Mesendoderm (in vitro differentiated cells): ENCODE results near the gene MCF2L2.

Experiments used
- DNase-seq: peaks from one replicate; pipeline ENCODE4 v3.0.0; 2013
- H2AK5ac ChIP-seq: 2 replicates; pipeline ENCODE4 v1.6.1; 2013; ENCODE audit warnings: low read length, inconsistent platforms
- H2BK120ac ChIP-seq: 2 replicates; pipeline ENCODE4 v1.6.1; 2013; ENCODE audit warnings: low read depth, mild to moderate bottlenecking, low read length, moderate library complexity, mixed read lengths
- H2BK15ac ChIP-seq: replicated peaks from 2 replicates; pipeline ENCODE4 v1.6.1; 2013; ENCODE audit warnings: low read depth, mild to moderate bottlenecking, moderate library complexity
- H2BK5ac ChIP-seq: 2 replicates; pipeline ENCODE4 v1.6.1; 2013; ENCODE audit warnings: low read length, inconsistent platforms
- H3K18ac ChIP-seq: 2 replicates; pipeline ENCODE4 v1.6.1; 2013; ENCODE audit warnings: mild to moderate bottlenecking, low read length, mixed read lengths
- H3K23ac ChIP-seq: one replicate; pipeline ENCODE4 v1.6.1; 2013; ENCODE audit warnings: low read length
- H3K27ac ChIP-seq: 2 replicates; pipeline ENCODE4 v1.5.1; 2013; ENCODE audit warnings: low read depth, mild to moderate bottlenecking, inconsistent platforms, low read length, moderate library complexity
- H3K27me3 ChIP-seq: 2 replicates; pipeline ENCODE4 v1.6.1; 2013; ENCODE audit warnings: low read length, control low read depth, mild to moderate bottlenecking, inconsistent platforms; ENCODE audit not compliant: insufficient read depth, poor library complexity
- H3K36me3 ChIP-seq: 2 replicates; pipeline ENCODE4 v1.6.1; 2013; ENCODE audit warnings: low read length, inconsistent platforms; ENCODE audit not compliant: control insufficient read depth, insufficient read depth
- H3K4ac ChIP-seq: one replicate; pipeline ENCODE4 v1.6.1; 2013; ENCODE audit warnings: low read depth, mild to moderate bottlenecking, low read length, moderate library complexity
- H3K4me1 ChIP-seq: 2 replicates; pipeline ENCODE4 v1.6.1; 2013; ENCODE audit warnings: low read depth, low read length, inconsistent platforms; ENCODE audit not compliant: control insufficient read depth
- H3K4me2 ChIP-seq: 2 replicates; pipeline ENCODE4 v1.6.1; 2013; ENCODE audit warnings: low read length
- H3K4me3 ChIP-seq: 2 replicates; pipeline ENCODE4 v1.5.1; 2013; ENCODE audit warnings: mild to moderate bottlenecking, low read length
- H3K56ac ChIP-seq: one replicate; pipeline ENCODE4 v1.6.1; 2013; ENCODE audit warnings: low read length
- H3K79me1 ChIP-seq: 2 replicates; pipeline ENCODE4 v1.6.1; 2013; ENCODE audit warnings: low read length, inconsistent platforms
- H3K79me2 ChIP-seq: 2 replicates; pipeline ENCODE4 v1.6.1; 2013; ENCODE audit warnings: mild to moderate bottlenecking, low read length; ENCODE audit not compliant: control insufficient read depth, insufficient read depth
- H3K9ac ChIP-seq: 2 replicates; pipeline ENCODE4 v1.6.1; 2013; ENCODE audit warnings: low read length, inconsistent platforms
- H4K5ac ChIP-seq: one replicate; pipeline ENCODE4 v1.6.1; 2013; ENCODE audit warnings: low read length
- H4K8ac ChIP-seq: one replicate; pipeline ENCODE4 v1.6.1; 2013; ENCODE audit warnings: low read depth, mild to moderate bottlenecking, control low read depth, low read length, moderate library complexity
- WGBS: extraction: QIAGEN DNeasy Blood & Tissue Kit; methylation state at CpG from one replicate; pipeline ENCODE4 v1.1.7; 2013; ENCODE audit warnings: low lambda C conversion rate, missing lambda C conversion rate; ENCODE audit not compliant: insufficient coverage; ENCODE audit errors: extremely low coverage; 5-methylcytosine and 5-hydroxymethylcytosine counted together

MCF2L2 gene

DNA sequence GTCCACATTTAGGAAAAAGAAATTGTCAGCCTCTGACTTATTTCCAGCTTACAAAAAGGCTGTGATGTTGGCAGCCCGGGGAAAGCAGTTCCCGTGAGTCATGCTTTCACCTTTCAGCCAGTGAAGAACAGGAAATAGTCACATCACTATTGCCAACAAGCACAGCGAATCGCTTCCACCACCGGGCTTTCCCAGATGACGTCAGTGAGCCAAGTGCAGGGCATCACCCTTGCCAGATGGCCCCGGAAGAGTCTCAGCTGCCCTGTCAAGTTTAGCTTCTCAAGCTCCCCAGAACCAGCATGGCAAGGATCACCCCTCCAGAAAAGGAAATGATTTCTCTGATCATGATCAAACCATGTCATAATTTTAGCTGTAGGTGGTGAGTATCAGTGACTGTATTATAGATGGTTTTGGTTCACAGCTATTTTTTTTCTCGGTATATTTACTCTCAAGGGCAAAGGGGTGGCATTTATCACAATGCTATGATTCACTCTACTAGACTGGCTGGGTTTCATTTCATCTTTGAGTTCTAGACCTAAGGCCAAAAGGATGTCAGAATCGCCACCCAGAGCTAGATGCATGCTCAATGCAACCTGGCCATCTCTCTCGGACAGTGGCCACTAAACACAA, 142.5 kb downstream of the MCF2L2 start:
- H3K56ac ChIP-seq = no peak overlapping the region
- H3K79me1 ChIP-seq = no peaks in the 10 kb centered on the region
- H3K4me1 ChIP-seq = no peaks in the 10 kb centered on the region
- H4K8ac ChIP-seq = no peak overlapping the region
- H3K36me3 ChIP-seq = no peaks in the 10 kb centered on the region
- H3K9ac ChIP-seq = no peak overlapping the region
- H3K18ac ChIP-seq = no peak overlapping the region
- peak; percentile 71 for DNase-seq
- WGBS = no CpG with 5 or more reads among the region's 10 CpGs
- H3K4me3 ChIP-seq = no peak overlapping the region
- H3K79me2 ChIP-seq = no peaks in the 10 kb centered on the region
- H3K23ac ChIP-seq = no peak overlapping the region
- no peak overlapping the region for H3K27ac ChIP-seq
- no peak overlapping the region for H3K4ac ChIP-seq
- no peaks in the 10 kb centered on the region for H3K27me3 ChIP-seq
- H2BK5ac ChIP-seq = no peak overlapping the region
- H3K4me2 ChIP-seq = no peak overlapping the region
- H2BK15ac ChIP-seq = no peak overlapping the region
- H2AK5ac ChIP-seq = no peak overlapping the region
- no peak overlapping the region for H2BK120ac ChIP-seq
- no peak overlapping the region for H4K5ac ChIP-seq

- no peak overlapping the region for H2BK5ac ChIP-seq
- no peak overlapping the region for H3K18ac ChIP-seq
- H3K23ac ChIP-seq = no peak overlapping the region
- H3K27ac ChIP-seq = no peak overlapping the region
- H3K9ac ChIP-seq = no peak overlapping the region
- no peaks in the 10 kb centered on the region for H3K27me3 ChIP-seq
- H4K5ac ChIP-seq = no peak overlapping the region
- H4K8ac ChIP-seq = no peak overlapping the region
- H3K4me3 ChIP-seq = no peak overlapping the region
- no peak overlapping the region for H3K4me2 ChIP-seq
- no peaks in the 10 kb centered on the region for H3K79me1 ChIP-seq
- no peak for DNase-seq
- H3K36me3 ChIP-seq = no peaks in the 10 kb centered on the region
- H3K56ac ChIP-seq = no peak overlapping the region
- WGBS = no CpG with 5 or more reads among the region's 1 CpG
- no peak overlapping the region for H2BK15ac ChIP-seq
- no peak overlapping the region for H2AK5ac ChIP-seq
- no peak overlapping the region for H3K4ac ChIP-seq
- no peak overlapping the region for H2BK120ac ChIP-seq
- no peaks in the 10 kb centered on the region for H3K79me2 ChIP-seq
- H3K4me1 ChIP-seq = no peaks in the 10 kb centered on the region
Measured at GRCh38 chr3:183285318-183285717, 143.1 kb downstream of the MCF2L2 start.

GRCh38 chr3:183284570-183284969, 143.8 kb downstream of the MCF2L2 start:
- Histone ChIP-seq H3K4me1 (no peaks in the 10 kb centered on the region), H3K4me3 (no peak overlapping the region), H3K4me2 (no peak overlapping the region), H3K36me3 (no peaks in the 10 kb centered on the region), H4K5ac (no peak overlapping the region), H3K56ac (no peak overlapping the region), H3K27ac (no peak overlapping the region), H2BK5ac (no peak overlapping the region), H3K79me1 (no peaks in the 10 kb centered on the region), H3K9ac (no peak overlapping the region), H3K4ac (no peak overlapping the region), H3K79me2 (no peaks in the 10 kb centered on the region), H2AK5ac (no peak overlapping the region), H3K18ac (no peak overlapping the region), H3K27me3 (no peaks in the 10 kb centered on the region), H2BK15ac (no peak overlapping the region), H4K8ac (no peak overlapping the region), H3K23ac (no peak overlapping the region), H2BK120ac (no peak overlapping the region)
- no peak for DNase-seq
- no CpG with 5 or more reads among the region's 3 CpGs for WGBS

GRCh38 chr3:183283886-183284285, 144.5 kb downstream of the MCF2L2 start:
- Histone ChIP-seq H2BK15ac (no peak overlapping the region), H3K56ac (no peak overlapping the region), H3K4ac (no peak overlapping the region), H3K36me3 (no peaks in the 10 kb centered on the region), H2BK5ac (no peak overlapping the region), H3K4me2 (no peak overlapping the region), H3K4me3 (no peak overlapping the region), H3K79me2 (no peaks in the 10 kb centered on the region), H3K79me1 (no peaks in the 10 kb centered on the region), H3K4me1 (no peaks in the 10 kb centered on the region), H2AK5ac (no peak overlapping the region), H3K9ac (no peak overlapping the region), H3K27ac (no peak overlapping the region), H2BK120ac (no peak overlapping the region), H4K5ac (no peak overlapping the region), H3K23ac (no peak overlapping the region), H3K27me3 (no peaks in the 10 kb centered on the region), H3K18ac (no peak overlapping the region), H4K8ac (no peak overlapping the region)
- no CpG with 5 or more reads among the region's 2 CpGs for WGBS
- DNase-seq = no peak

GRCh38 chr3:183281126-183281797, 147.2 kb downstream of the MCF2L2 start:
- Histone ChIP-seq H3K36me3 (no peaks in the 10 kb centered on the region), H3K18ac (no peak overlapping the region)

GRCh38 chr3:183279371-183279770, 149.0 kb downstream of the MCF2L2 start:
- Histone ChIP-seq H4K8ac (no peak overlapping the region), H3K56ac (no peak overlapping the region)
- no CpG with 5 or more reads among the region's 3 CpGs for WGBS

More at GRCh38 chr3:183281126-183281797, 147.2 kb downstream of the MCF2L2 start:
- Histone ChIP-seq H3K4ac (no peak overlapping the region), H3K23ac (no peak overlapping the region), H3K79me2 (no peaks in the 10 kb centered on the region), H2BK15ac (no peak overlapping the region), H4K8ac (no peak overlapping the region), H4K5ac (no peak overlapping the region), H3K4me3 (no peak overlapping the region), H3K9ac (no peak overlapping the region), H3K27ac (no peak overlapping the region), H3K79me1 (no peaks in the 10 kb centered on the region), H2BK120ac (no peak overlapping the region), H3K27me3 (no peaks in the 10 kb centered on the region), H3K4me2 (no peak overlapping the region), H2BK5ac (no peak overlapping the region), H2AK5ac (no peak overlapping the region), H3K56ac (no peak overlapping the region), H3K4me1 (no peaks in the 10 kb centered on the region)
- 100% methylated on average over 1 of the region's 8 CpGs for WGBS
- no peak for DNase-seq

More at GRCh38 chr3:183279371-183279770, 149.0 kb downstream of the MCF2L2 start:
- Histone ChIP-seq H3K4me2 (no peak overlapping the region), H3K23ac (no peak overlapping the region), H3K79me1 (no peaks in the 10 kb centered on the region), H3K79me2 (no peaks in the 10 kb centered on the region), H3K27ac (no peak overlapping the region), H2BK15ac (no peak overlapping the region), H2BK5ac (no peak overlapping the region), H3K4ac (no peak overlapping the region), H3K18ac (no peak overlapping the region), H2BK120ac (no peak overlapping the region), H3K4me3 (no peak overlapping the region), H3K4me1 (no peaks in the 10 kb centered on the region), H4K5ac (no peak overlapping the region), H3K27me3 (no peaks in the 10 kb centered on the region), H3K36me3 (no peaks in the 10 kb centered on the region), H2AK5ac (no peak overlapping the region), H3K9ac (no peak overlapping the region)
- DNase-seq = no peak
